ENCODE results near the gene OR7A10.

Gene OR7A10

GRCh38 chr19:14848822-14849221 is at the start of gene OR7A10:
Gene OR7A10, minus strand, starts transcription at chr19:14848922. Its CDS starts 7,045 bp downstream, at chr19:14841877.
- no peak for DNase-seq (ENCODE audit: low read depth in 3 of 3)

GRCh38 chr19:14890643-14891379 is 42.1 kb upstream of the OR7A10 start:
- no peak for DNase-seq (ENCODE audit: low read depth in 3 of 3)

- DNase-seq (ENCODE audit: low read depth in 3 of 3), result no peak
Observed at GRCh38 chr19:14889994-14890642, 41.4 kb upstream of the OR7A10 start.

GRCh38 chr19:14886032-14886431 is 37.3 kb upstream of the OR7A10 start, which contains the start of gene OR7A17:
Gene OR7A17, minus strand, starts transcription at chr19:14886132. Its CDS starts 4,777 bp downstream, at chr19:14881355.
- no peak for DNase-seq (ENCODE audit: low read depth in 3 of 3)

GRCh38 chr19:14871619-14872230 is 23.0 kb upstream of the OR7A10 start:
- DNase-seq (ENCODE audit: low read depth in 3 of 3), result no peak

- DNase-seq (ENCODE audit: low read depth in 3 of 3), result no peak
Observed at GRCh38 chr19:14868497-14868896, 19.8 kb upstream of the OR7A10 start.

- DNase-seq (ENCODE audit: low read depth in 3 of 3), result no peak
Observed at GRCh38 chr19:14843578-14843977, 5.1 kb downstream of the OR7A10 start.

GRCh38 chr19:14843169-14843568 is 5.6 kb downstream of the OR7A10 start:
- DNase-seq (ENCODE audit: low read depth in 3 of 3), result no peak

- DNase-seq (ENCODE audit: low read depth in 3 of 3), result no peak
Observed at GRCh38 chr19:14840206-14840605, 8.5 kb downstream of the OR7A10 start.

- DNase-seq (ENCODE audit: low read depth in 3 of 3), result no peak
Observed at GRCh38 chr19:14837391-14837790, 11.3 kb downstream of the OR7A10 start.

GRCh38 chr19:14835011-14835410 is 13.7 kb downstream of the OR7A10 start, which contains the start of the genes OR7A5 and OR7C1:
Gene OR7A5, minus strand, starts transcription at chr19:14835185. Its CDS starts 6,944 bp downstream, at chr19:14828241.
Gene OR7C1, minus strand, starts transcription at chr19:14835185. Its CDS starts 35,049 bp downstream, at chr19:14800136.
- no peak for DNase-seq (ENCODE audit: low read depth in 3 of 3)

- no peak for DNase-seq (ENCODE audit: low read depth in 3 of 3)
Observed at GRCh38 chr19:14830702-14831101, 18.0 kb downstream of the OR7A10 start.

- no peak for DNase-seq (ENCODE audit: low read depth in 3 of 3)
Observed at GRCh38 chr19:14826006-14826405, 22.7 kb downstream of the OR7A10 start.

GRCh38 chr19:14821937-14822336 is 26.8 kb downstream of the OR7A10 start:
- DNase-seq (ENCODE audit: low read depth in 3 of 3), result no peak

GRCh38 chr19:14818588-14818987 is 30.1 kb downstream of the OR7A10 start:
- no peak for DNase-seq (ENCODE audit: low read depth in 3 of 3)

- no peak for DNase-seq (ENCODE audit: low read depth in 3 of 3)
Observed at GRCh38 chr19:14817052-14817451, 31.7 kb downstream of the OR7A10 start.

GRCh38 chr19:14814982-14815652 is 33.6 kb downstream of the OR7A10 start:
- no peak for DNase-seq (ENCODE audit: low read depth in 3 of 3)

- no peak for DNase-seq (ENCODE audit: low read depth in 3 of 3)
Observed at GRCh38 chr19:14809272-14810057, 39.3 kb downstream of the OR7A10 start.

- DNase-seq (ENCODE audit: low read depth in 3 of 3), result no peak
Observed at GRCh38 chr19:14804765-14805164, 44.0 kb downstream of the OR7A10 start.

- no peak for DNase-seq (ENCODE audit: low read depth in 3 of 3)
Observed at GRCh38 chr19:14798760-14799159, 50.0 kb downstream of the OR7A10 start.

- no peak for DNase-seq (ENCODE audit: low read depth in 3 of 3)
Observed at GRCh38 chr19:14796021-14796420, 52.7 kb downstream of the OR7A10 start.
